ENCODE measurements around the gene DHRS9. TPM values are rescaled to one million over a fixed set of nuclear protein-coding genes. Genes with fewer than 3 reads are reported as not detected.

Gene DHRS9
- total and polyA plus RNA-seq, 2 donors from 2014 or later, result 2.2 TPM; not detected in 1

DNA sequence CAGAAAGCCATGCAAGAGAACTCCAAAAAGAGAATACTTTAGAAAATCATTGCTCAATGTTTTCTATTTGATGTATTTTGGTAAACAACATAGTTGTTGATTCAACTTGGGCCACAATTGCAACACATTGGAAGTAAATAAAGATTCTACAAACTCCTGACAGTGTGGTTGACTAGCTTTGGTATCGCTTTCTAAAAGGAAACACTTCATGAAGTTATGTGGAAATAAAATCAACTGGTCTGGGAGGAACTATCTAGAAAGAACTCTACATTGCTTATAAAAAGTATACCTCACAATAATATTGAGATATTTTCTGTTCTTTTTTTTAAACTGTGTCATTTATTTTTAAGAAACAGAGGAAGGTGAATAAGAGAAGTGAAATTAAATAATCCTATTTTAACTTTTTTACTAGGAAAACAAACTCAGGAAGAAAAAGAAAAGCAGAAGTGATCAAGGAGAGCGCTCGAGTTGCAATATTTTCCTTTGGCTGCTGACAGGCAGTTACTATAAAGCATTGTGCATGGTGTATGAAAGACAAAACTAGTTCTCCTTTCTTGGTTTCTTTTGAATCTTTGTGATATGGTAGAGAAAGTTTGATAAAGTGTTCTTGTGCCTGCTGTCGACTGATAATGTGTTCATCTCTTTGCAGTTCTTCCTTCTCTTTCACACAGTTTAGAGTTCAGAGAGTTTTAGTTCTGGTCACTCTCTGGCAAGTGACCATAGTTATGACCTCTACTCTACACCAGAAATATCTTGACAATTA lies 3.0 kb downstream of the DHRS9 start:
- TF ChIP-seq, protein P1, sequence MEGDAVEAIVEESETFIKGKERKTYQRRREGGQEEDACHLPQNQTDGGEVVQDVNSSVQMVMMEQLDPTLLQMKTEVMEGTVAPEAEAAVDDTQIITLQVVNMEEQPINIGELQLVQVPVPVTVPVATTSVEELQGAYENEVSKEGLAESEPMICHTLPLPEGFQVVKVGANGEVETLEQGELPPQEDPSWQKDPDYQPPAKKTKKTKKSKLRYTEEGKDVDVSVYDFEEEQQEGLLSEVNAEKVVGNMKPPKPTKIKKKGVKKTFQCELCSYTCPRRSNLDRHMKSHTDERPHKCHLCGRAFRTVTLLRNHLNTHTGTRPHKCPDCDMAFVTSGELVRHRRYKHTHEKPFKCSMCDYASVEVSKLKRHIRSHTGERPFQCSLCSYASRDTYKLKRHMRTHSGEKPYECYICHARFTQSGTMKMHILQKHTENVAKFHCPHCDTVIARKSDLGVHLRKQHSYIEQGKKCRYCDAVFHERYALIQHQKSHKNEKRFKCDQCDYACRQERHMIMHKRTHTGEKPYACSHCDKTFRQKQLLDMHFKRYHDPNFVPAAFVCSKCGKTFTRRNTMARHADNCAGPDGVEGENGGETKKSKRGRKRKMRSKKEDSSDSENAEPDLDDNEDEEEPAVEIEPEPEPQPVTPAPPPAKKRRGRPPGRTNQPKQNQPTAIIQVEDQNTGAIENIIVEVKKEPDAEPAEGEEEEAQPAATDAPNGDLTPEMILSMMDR (IDR thresholded peaks at IDR 0.05; ENCODE audit: borderline replicate concordance, extremely low read depth, insufficient read depth), result no peak
- H3K9ac ChIP-seq (ENCODE audit: low read length in 3 of 3), result no peak overlapping the region
- H3K36me3 ChIP-seq (ENCODE audit: control insufficient read depth in 2 of 3, insufficient read depth in 3 of 3, low read length in 3 of 3), result no peaks in the 10 kb centered on the region
- intact Hi-C loops (cut with DNase I), result no loop called here
- no peaks in the 10 kb centered on the region for H3K9me3 ChIP-seq (ENCODE audit: control insufficient read depth in 2 of 3, insufficient read depth in 1 of 3, low read length in 3 of 3)
- H3K4me1 ChIP-seq (ENCODE audit: control insufficient read depth in 2 of 3, insufficient read depth in 2 of 3, low read depth in 1 of 3, low read length in 3 of 3), result peaks cover 0 to 6% (median 0%) of the 10 kb centered on the region in 3 donors
- DNase-seq (peak in 2 of 5 donors; percentile 7 to 11), FAIRE-seq (no peak)
- H3K27me3 ChIP-seq (ENCODE audit: control insufficient read depth, insufficient read depth, low read length), result no peaks in the 10 kb centered on the region
- H3K27ac ChIP-seq (ENCODE audit: low read depth in 2 of 2, low read length in 2 of 2), result no peak overlapping the region
- no peak overlapping the region for H3K4me3 ChIP-seq (ENCODE audit: low read length in 3 of 3)

DNA sequence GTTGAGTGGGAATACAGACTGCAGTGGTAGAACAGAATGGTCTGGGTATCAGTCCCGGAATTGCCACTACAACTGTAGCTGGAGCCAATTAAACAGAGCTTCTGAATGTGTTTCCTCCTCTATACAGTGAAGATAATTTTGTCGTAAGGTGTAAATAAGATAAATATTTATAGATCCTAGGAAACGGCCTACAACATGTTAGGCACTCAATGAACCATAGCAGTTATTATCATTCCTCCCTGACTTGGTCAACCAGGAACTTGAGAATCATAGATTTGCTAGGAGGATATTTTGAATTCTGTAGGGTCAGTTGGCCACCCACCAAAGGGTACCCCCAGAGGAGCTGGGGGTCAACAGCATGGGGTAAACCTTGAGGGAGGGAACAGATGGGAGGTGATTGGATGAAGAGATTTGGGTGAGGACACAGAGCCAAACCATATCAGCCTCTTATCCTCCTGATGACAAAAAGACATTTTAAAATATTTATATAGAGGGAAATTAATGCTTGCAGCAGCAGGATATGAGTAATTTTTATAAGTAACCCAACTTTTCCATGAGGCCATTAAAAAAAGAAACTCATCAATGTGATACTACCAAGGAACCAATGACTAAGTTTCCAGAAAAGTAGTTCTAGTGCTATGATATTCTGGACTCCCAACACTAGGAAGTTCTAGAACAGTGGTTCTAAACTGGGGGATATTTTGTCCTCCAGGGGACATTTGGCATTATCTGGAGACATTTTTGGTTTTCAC lies 4.0 kb downstream of the DHRS9 start:
- intact Hi-C loops (cut with DNase I), result no loop called here
- Histone ChIP-seq H3K4me1 (ENCODE audit: control insufficient read depth in 2 of 3, insufficient read depth in 2 of 3, low read depth in 1 of 3, low read length in 3 of 3) (peaks cover 0 to 6% (median 0%) of the 10 kb centered on the region in 3 donors), H3K9me3 (ENCODE audit: control insufficient read depth in 2 of 3, insufficient read depth in 1 of 3, low read length in 3 of 3) (no peaks in the 10 kb centered on the region), H3K9ac (ENCODE audit: low read length in 3 of 3) (no peak overlapping the region), H3K4me3 (ENCODE audit: low read length in 3 of 3) (no peak overlapping the region), H3K27ac (ENCODE audit: low read depth in 2 of 2, low read length in 2 of 2) (no peak overlapping the region), H3K27me3 (ENCODE audit: control insufficient read depth, insufficient read depth, low read length) (no peaks in the 10 kb centered on the region), H3K36me3 (ENCODE audit: control insufficient read depth in 2 of 3, insufficient read depth in 3 of 3, low read length in 3 of 3) (no peaks in the 10 kb centered on the region)
- FAIRE-seq (no peak), DNase-seq (no peak)
- TF ChIP-seq, protein P1 (IDR thresholded peaks at IDR 0.05; ENCODE audit: borderline replicate concordance, extremely low read depth, insufficient read depth), result no peak

DNA sequence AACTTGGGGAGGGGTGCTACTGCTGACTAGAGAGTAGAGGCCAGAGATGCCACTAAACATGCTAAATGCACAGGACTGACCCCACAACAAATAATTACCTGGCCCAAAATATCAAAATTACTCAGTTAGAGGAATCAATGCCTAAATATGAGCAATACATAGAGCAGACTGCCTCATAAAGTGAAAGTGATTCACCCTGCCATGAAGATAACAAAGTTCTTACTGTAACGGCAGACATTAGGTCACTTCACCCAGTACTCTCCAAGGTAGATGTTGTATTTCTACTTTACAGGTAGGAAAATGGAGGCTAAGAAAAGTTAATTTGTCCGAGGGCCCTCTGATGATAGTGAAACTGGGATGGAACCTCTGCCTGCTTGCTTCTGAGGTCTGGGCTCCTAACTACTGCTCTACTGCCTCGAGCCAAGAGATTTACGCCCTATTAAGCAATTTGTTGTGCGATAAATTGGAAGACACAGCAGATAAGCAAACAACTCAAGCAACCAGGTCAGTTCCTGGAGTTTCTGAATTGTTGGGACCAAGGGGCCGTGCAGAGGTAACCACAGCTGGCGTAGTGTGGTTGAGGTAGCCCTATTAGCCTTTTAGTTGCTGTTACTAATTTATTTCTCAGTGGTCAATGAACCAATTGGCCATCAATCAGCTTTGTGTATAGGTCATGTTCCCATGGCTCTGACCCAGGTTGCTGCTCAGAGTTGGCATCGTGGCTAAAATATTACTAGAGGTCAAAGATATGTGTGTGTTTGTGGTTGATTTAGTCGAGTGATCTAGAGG lies 4.8 kb downstream of the DHRS9 start:
- H3K27me3 ChIP-seq (ENCODE audit: control insufficient read depth, insufficient read depth, low read length), result no peaks in the 10 kb centered on the region
- H3K4me1 ChIP-seq (ENCODE audit: control insufficient read depth in 2 of 3, insufficient read depth in 2 of 3, low read depth in 1 of 3, low read length in 3 of 3), result peaks cover 0 to 6% (median 0%) of the 10 kb centered on the region in 3 donors
- TF ChIP-seq, protein P1 (IDR thresholded peaks at IDR 0.05; ENCODE audit: borderline replicate concordance, extremely low read depth, insufficient read depth), result no peak
- DNase-seq (peak in 3 of 5 donors; percentile 11 to 59 (median 28)), FAIRE-seq (peak; percentile 37)
- H3K9me3 ChIP-seq (ENCODE audit: control insufficient read depth in 2 of 3, insufficient read depth in 1 of 3, low read length in 3 of 3), result no peaks in the 10 kb centered on the region
- no peak overlapping the region for H3K9ac ChIP-seq (ENCODE audit: low read length in 3 of 3)
- H3K4me3 ChIP-seq (ENCODE audit: low read length in 3 of 3), result peak overlapping the region in 2 of 3 donors; percentile 23 to 40
- intact Hi-C loops (cut with DNase I), result no loop called here
- H3K27ac ChIP-seq (ENCODE audit: low read depth in 2 of 2, low read length in 2 of 2), result peak overlapping the region in 1 of 2 donors; percentile 5
- H3K36me3 ChIP-seq (ENCODE audit: control insufficient read depth in 2 of 3, insufficient read depth in 3 of 3, low read length in 3 of 3), result no peaks in the 10 kb centered on the region
